Activated CD4-positive, alpha-beta T cell treated with anti-CD3 and anti-CD28 coated beads for 36 hours (primary cell): ENCODE results near the gene PPP1CC. TPM values are rescaled to one million over a fixed set of nuclear protein-coding genes. Genes with fewer than 3 reads are reported as not detected.

ENCODE experiments used
- ATAC-seq: fragments of 200-7000 bp; cut with Tn5 transposase; one replicate; pipeline ENCODE4 v1.10.0; 2021; ENCODE audit warnings: mild to moderate bottlenecking, moderate library complexity
- CTCF ChIA-PET: fragments of 350-600 bp; sonication (Branson Sonifier 250); formaldehyde crosslinking; loops from one replicate; lab custom pipeline; 2021; ENCODE audit warnings: antibody characterized with exemption; lab: Charles Lee
- POLR2A ChIA-PET: fragments of 350-600 bp; sonication (Branson Sonifier 250); formaldehyde crosslinking; loops from one replicate; lab custom pipeline; 2021; ENCODE audit warnings: antibody characterized with exemption, inconsistent platforms; lab: Charles Lee
- DNase-seq: peaks from one replicate; pipeline ENCODE4 v3.0.0-alpha.2; 2020
- H3K27ac Mint-ChIP-seq: one replicate; pipeline ENCODE4 v1.8.0; 2021; ENCODE audit warnings: mixed read lengths
- H3K27me3 Mint-ChIP-seq: one replicate; pipeline ENCODE4 v1.8.0; 2021; ENCODE audit warnings: mixed read lengths
- H3K36me3 Mint-ChIP-seq: one replicate; pipeline ENCODE4 v1.8.0; 2021; ENCODE audit warnings: low read depth, mixed read lengths
- H3K4me1 Mint-ChIP-seq: one replicate; pipeline ENCODE4 v1.8.0; 2021; ENCODE audit warnings: mixed read lengths
- H3K4me3 Mint-ChIP-seq: one replicate; pipeline ENCODE4 v1.8.0; 2021; ENCODE audit warnings: mild to moderate bottlenecking, moderate library complexity, mixed read lengths
- H3K9me3 Mint-ChIP-seq: one replicate; pipeline ENCODE4 v1.8.0; 2021; ENCODE audit warnings: low read depth, mixed read lengths
- intact Hi-C, 2 experiments: fragments of 100-400 bp; cut with DNase I in 1 of 2; cut with micrococcal nuclease in 1 of 2; formaldehyde crosslinking; loops; one replicate each; pipeline versions ENCODE4 v1.14.2 to v1.15.1; 2022 to 2024; cut with DNase I, micrococcal nuclease
- total RNA-seq, 2 experiments: library from RNA; stranded (reverse); gene quantifications; one replicate each; pipeline ENCODE4 v1.2.3, GENCODE V29; 2021

The PPP1CC gene
- total RNA-seq = 100 to 1,000 TPM; 201 to 283 TPM

- ATAC-seq = peak; percentile 85
- peak within 1 kb of the TSS; percentile 98 for H3K4me3 Mint-ChIP-seq
- peaks cover 34% of the 10 kb centered on the region for H3K4me1 Mint-ChIP-seq
- intact Hi-C loops = loop anchor here (1.0 to 10.0 kb wide), 10 partner anchors 33 to 1662 kb away; partner anchors contain the start of genes RAD9B (in 2 of the 2), VPS29 (in 2 of the 2), ATP2A2 (in 1 of the 2) and ATXN2 (in 1 of the 2)
- H3K27ac Mint-ChIP-seq = peak within 1 kb of the TSS; percentile 99
- no peaks in the 10 kb centered on the region for H3K27me3 Mint-ChIP-seq
- ChIA-PET POLR2A (interaction anchor here (0.7 kb wide), 2 partner anchors 31 to 82 kb away, joined by 3 to 6 read pairs; no protein-coding TSS in a partner anchor), CTCF (interaction anchor here (0.6 to 1.3 kb wide), 3 partner anchors 84 to 145 kb away, joined by 3 to 4 read pairs (median 3); no protein-coding TSS in a partner anchor)
- DNase-seq = peak; percentile 95
- peaks cover 32% of the 10 kb centered on the region for H3K36me3 Mint-ChIP-seq
- H3K9me3 Mint-ChIP-seq = no peaks in the 10 kb centered on the region
Observed at GRCh38 chr12:110742718-110743570, at the start of gene PPP1CC. Gene PPP1CC (minus strand): TSS chr12:110742891. CDS start chr12:110742707, 184 bp downstream.

GRCh38 chr12:110791589-110791988 lies 48.9 kb upstream of the PPP1CC start:
- DNase-seq (no peak), ATAC-seq (peak; percentile 88)
- H3K36me3 Mint-ChIP-seq = no peaks in the 10 kb centered on the region
- no peak overlapping the region for H3K4me3 Mint-ChIP-seq
- H3K27ac Mint-ChIP-seq = peak overlapping the region; percentile 39
- H3K4me1 Mint-ChIP-seq = peaks cover 11% of the 10 kb centered on the region
- ChIA-PET CTCF (interaction anchor here (0.7 kb wide), 1 partner anchor 15 kb away, joined by 4 read pairs; no protein-coding TSS in a partner anchor), POLR2A (no interaction called here)
- H3K9me3 Mint-ChIP-seq = no peaks in the 10 kb centered on the region
- intact Hi-C loops = no loop called here
- H3K27me3 Mint-ChIP-seq = no peaks in the 10 kb centered on the region

GRCh38 chr12:110790301-110790700 lies 47.6 kb upstream of the PPP1CC start:
- intact Hi-C loops = no loop called here
- POLR2A ChIA-PET = interaction anchor here (0.6 kb wide), 1 partner anchor 57 kb away, joined by 3 read pairs; no protein-coding TSS in a partner anchor

GRCh38 chr12:110786012-110786411 lies 43.3 kb upstream of the PPP1CC start:
- DNase-seq (no peak), ATAC-seq (no peak)
- intact Hi-C loops = no loop called here
- no peaks in the 10 kb centered on the region for H3K9me3 Mint-ChIP-seq
- no peaks in the 10 kb centered on the region for H3K27me3 Mint-ChIP-seq
- H3K36me3 Mint-ChIP-seq = no peaks in the 10 kb centered on the region
- ChIA-PET POLR2A (no interaction called here), CTCF (interaction anchor here (0.6 to 0.9 kb wide), 2 partner anchors 40 to 113 kb away, joined by 3 read pairs; no protein-coding TSS in a partner anchor)
- no peak overlapping the region for H3K4me3 Mint-ChIP-seq
- peaks cover 13% of the 10 kb centered on the region for H3K4me1 Mint-ChIP-seq
- no peak overlapping the region for H3K27ac Mint-ChIP-seq

More at GRCh38 chr12:110790301-110790700, 47.6 kb upstream of the PPP1CC start:
- ATAC-seq = no peak
- Mint-ChIP-seq H3K27me3 (no peaks in the 10 kb centered on the region), H3K9me3 (no peaks in the 10 kb centered on the region), H3K4me1 (peaks cover 11% of the 10 kb centered on the region), H3K36me3 (no peaks in the 10 kb centered on the region), H3K4me3 (no peak overlapping the region), H3K27ac (no peak overlapping the region)
- DNase-seq = no peak
- CTCF ChIA-PET = interaction anchor here (0.6 kb wide), 1 partner anchor 176 kb away, joined by 3 read pairs; no protein-coding TSS in a partner anchor

- DNase-seq = no peak
- Mint-ChIP-seq H3K4me1 (peaks cover 20% of the 10 kb centered on the region), H3K9me3 (no peaks in the 10 kb centered on the region), H3K27me3 (no peaks in the 10 kb centered on the region), H3K4me3 (no peak overlapping the region), H3K27ac (no peak overlapping the region), H3K36me3 (no peaks in the 10 kb centered on the region)
- intact Hi-C loops = no loop called here
- CTCF ChIA-PET = interaction anchor here (0.6 to 0.9 kb wide), 2 partner anchors 41 to 42 kb away, joined by 3 read pairs; no protein-coding TSS in a partner anchor
- POLR2A ChIA-PET = no interaction called here
- ATAC-seq = no peak
Observed at GRCh38 chr12:110785240-110785639, 42.5 kb upstream of the PPP1CC start.

- peaks cover 43% of the 10 kb centered on the region for H3K4me1 Mint-ChIP-seq
- POLR2A ChIA-PET = interaction anchor here (0.6 kb wide), 1 partner anchor 69 kb away, joined by 4 read pairs; no protein-coding TSS in a partner anchor
- no peak overlapping the region for H3K27ac Mint-ChIP-seq
- ATAC-seq (no peak), DNase-seq (no peak)
- H3K9me3 Mint-ChIP-seq = no peaks in the 10 kb centered on the region
- H3K27me3 Mint-ChIP-seq = no peaks in the 10 kb centered on the region
- CTCF ChIA-PET = no interaction called here
- no peak overlapping the region for H3K4me3 Mint-ChIP-seq
- intact Hi-C loops = no loop called here
- peaks cover 1% of the 10 kb centered on the region for H3K36me3 Mint-ChIP-seq
Observed at GRCh38 chr12:110782922-110783321, 40.2 kb upstream of the PPP1CC start.

GRCh38 chr12:110782094-110782493 lies 39.4 kb upstream of the PPP1CC start:
- H3K27ac Mint-ChIP-seq = peak overlapping the region; percentile 27
- DNase-seq (no peak), ATAC-seq (no peak)
- H3K27me3 Mint-ChIP-seq = no peaks in the 10 kb centered on the region
- ChIA-PET POLR2A (no interaction called here), CTCF (interaction anchor here (0.6 to 0.8 kb wide), 2 partner anchors 56 to 1964 kb away, joined by 3 read pairs; no protein-coding TSS in a partner anchor)
- peaks cover 49% of the 10 kb centered on the region for H3K4me1 Mint-ChIP-seq
- peaks cover 1% of the 10 kb centered on the region for H3K36me3 Mint-ChIP-seq
- intact Hi-C loops = no loop called here
- H3K4me3 Mint-ChIP-seq = no peak overlapping the region
- H3K9me3 Mint-ChIP-seq = no peaks in the 10 kb centered on the region

GRCh38 chr12:110780448-110780847 lies 37.8 kb upstream of the PPP1CC start:
- peak overlapping the region; percentile 13 for H3K4me3 Mint-ChIP-seq
- ATAC-seq (peak; percentile 45), DNase-seq (peak; percentile 74)
- H3K9me3 Mint-ChIP-seq = no peaks in the 10 kb centered on the region
- H3K27ac Mint-ChIP-seq = peak overlapping the region; percentile 99
- ChIA-PET POLR2A (no interaction called here), CTCF (no interaction called here)
- intact Hi-C loops = loop anchor here in 1 of 2 experiments (1.0 kb wide), 1 partner anchor 312 kb away; the partner anchor contains the start of genes FAM216A and GPN3
- peaks cover 1% of the 10 kb centered on the region for H3K36me3 Mint-ChIP-seq
- no peaks in the 10 kb centered on the region for H3K27me3 Mint-ChIP-seq
- peaks cover 65% of the 10 kb centered on the region for H3K4me1 Mint-ChIP-seq

- POLR2A ChIA-PET = interaction anchor here (0.5 to 1.1 kb wide), 3 partner anchors 39 to 279 kb away, joined by 4 to 5 read pairs (median 4); no protein-coding TSS in a partner anchor
- ATAC-seq = no peak
- no peaks in the 10 kb centered on the region for H3K27me3 Mint-ChIP-seq
Observed at GRCh38 chr12:110778833-110779577, 36.3 kb upstream of the PPP1CC start.

GRCh38 chr12:110776410-110776809 lies 33.7 kb upstream of the PPP1CC start:
- peak overlapping the region; percentile 9 for H3K4me3 Mint-ChIP-seq
- CTCF ChIA-PET = interaction anchor here (0.5 to 1.6 kb wide), 8 partner anchors 8 to 257 kb away, joined by 3 to 8 read pairs (median 4); no protein-coding TSS in a partner anchor
- H3K9me3 Mint-ChIP-seq = peaks cover 3% of the 10 kb centered on the region
- H3K27ac Mint-ChIP-seq = peak overlapping the region; percentile 98
- peaks cover 3% of the 10 kb centered on the region for H3K36me3 Mint-ChIP-seq
- H3K27me3 Mint-ChIP-seq = no peaks in the 10 kb centered on the region
- intact Hi-C loops = loop anchor here (1.0 to 2.0 kb wide), 10 partner anchors 16 to 780 kb away; partner anchors contain the start of genes FAM216A (in 1 of the 2), GIT2 (in 1 of the 2), GPN3 (in 1 of the 2) and PPP1CC (in 1 of the 2)
- POLR2A ChIA-PET = interaction anchor here (0.5 to 1.1 kb wide), 7 partner anchors 35 to 1215 kb away, joined by 3 to 13 read pairs (median 4); no protein-coding TSS in a partner anchor
- H3K4me1 Mint-ChIP-seq = peaks cover 74% of the 10 kb centered on the region
- peak; percentile 81 for DNase-seq
- ATAC-seq = peak; percentile 84

More at GRCh38 chr12:110778833-110779577, 36.3 kb upstream of the PPP1CC start:
- DNase-seq = no peak
- peaks cover 1% of the 10 kb centered on the region for H3K36me3 Mint-ChIP-seq
- peaks cover 3% of the 10 kb centered on the region for H3K9me3 Mint-ChIP-seq
- intact Hi-C loops = no loop called here
- peak overlapping the region; percentile 12 for H3K4me3 Mint-ChIP-seq
- CTCF ChIA-PET = interaction anchor here (0.7 to 1.5 kb wide), 4 partner anchors 10 to 309 kb away, joined by 3 to 5 read pairs (median 4); no protein-coding TSS in a partner anchor
- H3K27ac Mint-ChIP-seq = peak overlapping the region; percentile 99
- peaks cover 71% of the 10 kb centered on the region for H3K4me1 Mint-ChIP-seq
